CD4-positive, alpha-beta T cell treated with Interleukin-15 for 1 hour (primary cell): ENCODE measurements around the gene ATP13A3.

Source experiments
- DNase-seq: peaks from one replicate; pipeline ENCODE4 v3.0.0-alpha.2; 2020

The ATP13A3 gene

DNA sequence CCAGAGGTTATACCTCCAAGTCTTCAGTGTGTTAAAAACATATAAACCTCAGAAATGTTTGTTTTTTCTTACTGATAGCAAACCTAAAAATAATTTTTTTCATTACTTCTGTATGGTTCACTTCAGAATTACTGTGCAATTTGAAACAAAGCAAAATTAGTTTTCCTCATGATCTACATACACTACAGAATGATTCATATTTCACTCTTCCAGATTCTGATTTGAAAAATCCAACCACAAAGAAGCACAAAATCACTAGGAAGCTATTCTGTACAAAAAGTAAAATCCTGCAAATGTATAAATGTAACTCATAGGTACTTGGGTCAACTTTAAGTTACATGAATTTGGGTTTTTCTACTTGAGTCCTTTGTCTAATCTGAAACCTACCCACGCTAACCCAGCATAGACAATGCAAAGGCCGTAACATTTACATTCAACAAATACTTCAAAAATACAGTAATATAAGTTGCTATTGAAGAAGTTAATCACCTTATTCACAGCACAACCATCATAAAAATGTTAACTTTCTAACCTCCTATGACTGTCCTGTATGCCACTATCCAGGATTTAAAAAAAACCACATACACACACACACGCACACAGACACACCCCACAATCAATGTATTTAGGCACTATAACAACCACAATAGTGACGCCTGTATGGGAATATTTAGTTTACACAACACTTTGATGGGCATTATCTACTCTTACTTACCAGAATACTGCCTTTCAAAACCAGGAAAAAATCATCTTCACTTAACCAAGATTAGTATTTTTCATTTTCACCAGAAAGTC, 11.5 kb downstream of the ATP13A3 start:
- no peak for DNase-seq

DNA sequence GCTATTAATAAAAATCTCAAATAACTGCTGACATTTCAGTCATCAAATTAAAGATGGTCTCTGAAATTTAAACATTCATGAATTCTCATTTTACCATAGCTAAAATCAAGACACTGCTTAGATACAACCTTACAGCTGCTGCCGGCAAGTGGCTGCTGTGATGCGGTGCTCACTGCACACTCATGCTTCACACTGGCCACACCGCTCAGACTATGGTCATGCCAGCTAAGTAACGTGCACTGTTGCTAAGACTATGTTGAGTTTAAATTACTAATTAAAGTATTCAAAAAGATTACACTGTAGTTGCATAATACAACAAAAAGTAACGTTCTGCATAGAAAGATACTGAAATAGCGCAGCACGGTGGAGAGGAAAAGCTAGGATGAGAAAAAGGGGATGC, 12.1 kb downstream of the ATP13A3 start:
- no peak for DNase-seq

DNA sequence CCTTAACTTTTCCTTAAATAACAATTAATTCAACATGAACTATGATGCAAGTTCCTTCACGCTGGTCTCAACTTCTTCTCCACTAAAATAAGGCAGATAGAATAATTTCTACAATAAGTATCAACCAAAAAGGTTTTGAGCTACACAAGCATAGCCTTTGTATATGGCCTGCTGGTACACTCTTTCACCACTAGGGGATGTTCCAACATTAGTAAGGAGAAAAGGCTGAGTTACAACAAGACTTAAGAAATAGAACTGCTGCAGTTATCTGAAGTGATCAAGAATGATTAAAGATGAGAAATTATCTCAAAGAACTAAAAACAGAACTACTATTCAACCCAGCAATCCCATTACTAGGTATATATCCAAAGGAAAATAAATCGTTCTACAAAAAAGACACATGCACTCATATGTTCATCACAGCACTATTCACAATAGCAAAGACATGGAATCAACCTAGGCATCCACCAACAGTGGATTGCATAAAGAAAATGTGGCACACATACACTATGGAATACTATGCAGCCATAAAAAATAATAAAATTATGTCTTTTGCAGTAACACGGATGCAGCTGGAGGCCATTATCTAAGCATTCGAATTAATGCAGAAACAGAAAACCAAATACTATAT, 14.4 kb downstream of the ATP13A3 start:
- DNase-seq = no peak

DNA sequence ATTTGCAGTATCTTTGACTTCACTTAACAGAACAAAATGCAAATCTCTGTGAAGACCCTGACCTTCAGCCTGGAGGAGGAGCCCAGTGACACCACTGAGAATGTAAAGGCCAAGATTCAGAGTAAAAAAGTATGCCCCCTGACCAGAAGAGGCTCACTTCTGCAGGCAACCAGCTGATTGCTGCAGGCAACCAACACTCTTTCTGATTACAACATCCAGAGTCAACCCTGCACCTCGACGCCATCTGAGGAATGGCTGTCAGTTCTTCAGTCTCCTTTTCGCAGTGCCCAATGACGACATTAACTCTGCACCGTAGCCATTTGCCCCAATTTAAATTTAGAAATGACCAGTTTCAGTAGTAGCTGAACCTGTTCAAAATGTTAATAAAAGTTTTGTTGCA, 14.9 kb downstream of the ATP13A3 start:
- no peak for DNase-seq

DNA sequence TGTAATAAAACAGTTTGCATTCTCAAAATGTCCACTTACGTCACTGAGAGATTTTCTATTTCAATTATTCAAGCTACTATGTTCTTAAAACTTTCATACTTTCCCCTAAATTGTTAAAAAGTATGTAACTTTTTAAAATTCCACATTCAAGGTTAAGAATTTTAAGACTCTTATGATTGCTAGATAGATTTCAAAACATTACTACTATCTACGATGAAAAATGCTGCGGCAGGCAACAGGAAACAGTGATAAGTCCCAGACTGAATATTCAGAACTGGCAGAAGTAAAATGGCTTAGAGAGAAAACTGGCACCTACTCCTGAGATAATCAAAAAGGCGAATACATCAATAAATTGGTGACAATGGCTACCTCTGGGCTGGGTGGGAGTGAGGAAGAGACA, 16.2 kb downstream of the ATP13A3 start:
- no peak for DNase-seq

DNA sequence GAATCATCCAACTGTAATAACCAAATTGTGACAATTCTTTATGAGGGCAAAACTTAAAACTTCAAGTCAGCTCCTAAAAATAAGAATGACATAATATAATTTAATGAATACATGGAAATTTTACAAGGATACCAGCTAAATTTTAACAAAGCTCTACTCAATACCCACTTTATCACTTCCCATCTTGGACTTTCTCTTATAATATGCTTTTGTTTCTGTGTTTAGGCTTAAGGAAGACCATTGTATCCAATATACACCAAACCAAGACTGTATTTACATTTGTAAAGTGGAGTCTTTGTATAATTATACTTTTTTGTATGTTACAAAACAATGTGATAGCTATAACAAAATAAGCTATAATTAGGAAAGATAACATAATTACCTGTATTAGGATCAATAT, 16.8 kb downstream of the ATP13A3 start:
- no peak for DNase-seq

DNA sequence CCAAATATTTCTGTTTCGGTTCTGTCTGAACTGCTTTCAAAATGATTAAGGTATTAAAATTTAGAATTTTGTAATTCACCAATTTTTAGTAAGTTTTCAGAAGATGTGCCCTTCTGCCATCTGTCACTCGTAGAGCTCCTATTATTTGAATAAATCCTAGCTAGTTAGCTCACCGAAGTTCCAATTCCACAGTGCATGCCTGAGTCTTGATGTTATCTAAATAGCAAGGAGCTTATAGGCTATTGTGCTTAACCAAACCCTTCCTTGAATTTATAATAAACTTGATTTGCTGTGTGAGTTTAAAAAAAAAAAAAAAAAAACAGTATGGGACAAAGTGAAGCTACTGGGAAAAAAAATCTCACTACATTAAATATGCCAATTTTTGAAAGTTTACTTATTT, 18.7 kb downstream of the ATP13A3 start:
- no peak for DNase-seq

DNA sequence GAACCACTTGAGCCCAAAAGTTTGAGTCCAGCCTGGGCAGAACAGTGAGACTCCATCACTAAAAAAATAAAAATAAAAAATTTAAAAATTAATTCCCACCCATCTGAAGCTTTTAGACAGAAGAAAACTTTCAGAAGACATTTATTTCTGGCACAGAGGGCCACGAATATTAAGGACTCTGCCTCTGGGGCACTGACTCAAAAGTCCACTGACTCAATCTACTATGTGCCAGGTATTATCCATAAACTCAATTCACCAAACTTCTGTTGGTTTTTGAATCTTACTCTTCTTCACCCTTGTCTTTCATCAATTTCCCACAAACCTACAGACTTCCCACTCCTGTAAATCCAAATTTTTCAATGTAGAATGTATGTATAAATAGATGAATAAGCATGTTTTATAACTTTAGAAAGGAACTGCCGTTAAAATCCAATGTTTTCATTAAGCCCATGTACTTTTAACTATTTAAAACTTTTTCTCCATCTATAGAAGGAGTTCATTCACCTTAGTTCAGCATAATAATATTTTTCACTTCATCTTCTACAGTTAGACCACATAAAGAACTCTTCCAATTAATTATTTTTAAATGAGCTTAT, 19.9 kb downstream of the ATP13A3 start:
- DNase-seq = no peak

DNA sequence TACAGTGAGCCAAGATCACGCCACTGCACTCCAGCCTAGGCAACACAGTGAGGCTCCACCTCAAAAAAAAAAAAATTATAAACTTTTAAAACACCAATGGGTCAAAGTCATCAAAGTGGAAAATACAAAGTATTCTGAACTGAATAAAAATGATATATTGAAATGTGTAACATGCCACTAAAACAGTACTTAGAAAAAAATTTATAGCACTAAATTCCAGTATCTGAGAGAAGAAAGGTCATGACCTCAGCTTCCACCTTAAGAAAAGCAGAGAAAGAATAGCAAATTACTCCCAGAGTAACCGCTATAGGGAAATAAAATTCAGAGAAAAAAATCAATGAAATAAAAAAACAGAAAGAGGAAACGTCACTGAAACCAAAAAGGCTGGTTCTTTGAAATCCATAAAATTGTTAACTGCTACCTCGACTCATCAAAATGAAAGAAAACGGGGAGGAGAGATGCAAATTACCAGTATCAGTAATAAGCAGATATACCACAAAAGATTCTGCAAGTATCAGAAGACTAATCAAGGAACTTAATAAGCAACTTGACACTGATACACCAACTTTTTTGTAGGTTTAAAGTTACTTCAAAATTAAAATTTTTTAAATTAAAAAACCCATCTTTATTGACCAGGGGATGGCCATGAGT, 20.8 kb downstream of the ATP13A3 start:
- DNase-seq = no peak

DNA sequence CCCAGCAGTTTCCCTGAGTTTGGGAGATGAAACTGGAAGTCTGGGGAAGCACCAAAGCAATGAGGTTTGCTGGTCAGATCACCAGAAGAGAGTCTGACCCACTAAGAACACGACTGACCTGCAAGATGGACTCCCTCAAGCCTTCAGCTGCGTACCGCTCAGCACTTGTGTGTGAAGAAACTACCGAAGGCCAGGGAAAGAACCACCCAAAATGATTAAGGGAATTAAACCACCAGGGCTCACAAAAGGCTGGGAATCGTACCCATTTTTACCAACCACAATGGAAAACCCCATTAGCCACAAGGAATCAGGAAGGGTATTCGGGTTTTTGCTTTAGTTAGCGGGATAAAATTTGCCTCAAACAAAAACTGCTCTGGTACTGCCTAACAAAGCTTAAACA, 21.6 kb downstream of the ATP13A3 start:
- DNase-seq = no peak

DNA sequence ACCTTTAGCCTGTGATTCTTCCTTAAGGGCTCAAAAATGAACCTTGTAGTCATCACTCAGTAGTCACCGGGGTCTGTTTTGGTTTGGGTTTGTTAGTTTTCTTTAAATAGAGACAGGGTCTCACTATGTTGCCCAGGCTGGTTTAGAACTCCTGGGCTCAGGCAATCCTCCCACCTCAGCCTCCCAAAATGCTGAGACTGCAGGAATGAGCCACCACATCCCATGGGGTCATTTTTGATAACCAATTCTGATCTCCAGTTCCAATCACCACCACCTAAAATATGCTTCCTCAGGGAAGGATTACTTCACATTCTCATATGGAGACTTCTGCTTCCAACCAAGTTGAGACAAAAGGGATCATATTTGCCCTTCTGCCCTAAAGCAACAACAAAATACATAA, 22.1 kb downstream of the ATP13A3 start:
- DNase-seq = no peak

DNA sequence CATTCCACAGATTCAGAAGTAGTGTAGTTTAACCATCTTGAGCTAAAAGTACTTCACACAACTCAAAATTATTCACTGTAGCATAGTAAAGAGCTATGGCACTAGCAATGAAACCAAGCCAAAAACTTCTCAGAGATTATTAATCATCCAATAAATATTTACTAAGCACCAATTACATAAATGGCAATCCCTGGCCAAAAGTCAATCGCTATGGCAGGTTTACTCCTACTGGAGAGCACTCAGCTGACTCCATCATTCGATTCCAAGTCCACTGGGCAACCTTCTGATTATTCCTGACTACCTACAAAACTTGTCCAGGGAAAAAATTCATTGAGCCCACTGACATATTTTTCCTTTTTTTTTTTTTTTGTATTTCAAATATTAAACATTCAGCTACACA, 23.9 kb downstream of the ATP13A3 start:
- no peak for DNase-seq

DNA sequence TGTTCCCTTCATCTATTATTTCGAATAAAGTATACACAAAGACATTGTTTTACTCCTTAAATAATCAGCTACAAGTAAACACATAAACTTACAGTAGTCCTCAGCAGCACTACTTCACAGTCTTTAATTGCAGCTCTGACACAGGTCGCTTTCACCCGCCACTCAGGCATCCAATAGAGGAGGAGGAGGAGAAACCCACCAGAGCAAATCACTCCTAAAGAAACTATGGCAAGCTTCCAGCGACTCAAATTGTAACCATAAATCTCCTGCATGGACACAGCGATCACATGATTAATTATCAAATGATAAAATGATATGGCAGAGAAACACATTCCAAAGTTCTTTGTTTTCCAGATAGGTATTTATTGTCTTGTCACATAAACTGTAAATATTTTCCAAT, 26.2 kb downstream of the ATP13A3 start:
- DNase-seq = no peak

DNA sequence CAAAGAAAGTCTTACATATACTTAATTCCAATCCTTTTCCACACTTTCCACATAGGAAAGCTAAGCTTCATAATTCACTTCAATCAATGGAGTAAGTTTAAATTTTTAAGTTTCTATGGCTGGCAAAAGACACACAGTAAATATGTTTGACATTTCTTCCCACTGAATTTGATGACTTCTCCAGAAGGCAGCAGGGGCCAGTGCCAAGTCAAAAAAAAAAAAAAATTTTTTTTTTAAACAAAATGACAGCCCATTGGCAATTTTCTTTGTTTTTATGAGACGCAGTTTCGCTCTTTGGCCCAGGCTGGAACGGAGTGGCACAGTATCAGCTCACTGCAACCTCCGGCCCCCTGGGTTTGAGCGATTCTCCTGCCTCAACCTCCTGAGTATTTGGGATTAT, 28.7 kb downstream of the ATP13A3 start:
- DNase-seq = no peak

DNA sequence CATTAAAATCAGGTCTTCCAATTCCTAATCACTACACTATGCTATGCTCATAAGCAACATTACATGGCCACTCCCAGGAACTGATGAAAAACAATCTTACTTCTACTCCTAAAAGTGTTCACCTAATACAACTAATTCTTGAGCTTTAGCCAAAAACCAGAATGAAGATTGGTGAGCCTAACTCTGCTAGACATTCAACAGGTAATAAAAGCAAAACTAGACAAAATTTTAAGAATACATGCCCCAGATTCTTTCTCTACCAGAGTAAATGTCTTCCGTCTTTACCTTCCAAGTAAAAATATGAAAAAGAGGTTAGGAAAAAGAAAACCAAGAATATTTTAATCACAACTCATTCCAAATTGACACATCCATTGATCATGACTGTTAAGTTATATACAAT, 31.3 kb downstream of the ATP13A3 start:
- no peak for DNase-seq

DNA sequence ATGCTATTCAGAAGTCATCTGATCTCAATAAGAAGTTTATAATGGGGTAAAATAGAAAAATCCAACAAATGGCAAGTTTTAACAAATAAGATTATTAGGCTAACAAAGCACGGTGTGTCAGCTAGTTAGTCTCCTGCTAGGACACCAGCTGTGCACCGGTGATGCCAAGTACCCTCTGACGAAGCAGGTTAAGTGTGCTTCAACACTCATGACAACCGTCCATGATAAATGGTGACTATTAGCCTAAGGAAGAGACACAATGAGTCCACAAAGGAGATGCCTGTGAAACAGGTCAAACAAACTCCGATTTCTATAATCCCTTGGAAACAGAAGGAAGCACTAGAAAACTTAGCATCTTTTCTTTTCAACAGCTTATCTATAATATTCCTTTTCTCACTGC, 36.5 kb downstream of the ATP13A3 start:
- no peak for DNase-seq

DNA sequence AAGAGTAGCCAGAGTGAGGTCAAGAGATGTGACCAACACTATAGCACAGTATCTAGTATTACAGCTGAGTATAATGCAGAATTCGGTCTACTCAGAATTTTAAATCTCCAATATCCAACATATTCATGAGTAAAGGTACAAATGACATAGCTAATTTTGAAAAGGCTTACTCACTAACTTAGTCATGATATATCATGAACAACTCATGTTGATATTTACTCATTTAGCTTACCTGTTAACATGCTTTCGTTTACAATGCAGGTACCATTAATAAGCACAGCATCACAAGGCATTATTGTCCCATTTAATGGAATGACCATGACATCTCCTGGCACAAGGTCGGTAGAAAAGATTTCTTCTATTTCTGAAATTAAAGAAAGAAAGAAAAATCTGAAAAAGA, 36.9 kb downstream of the ATP13A3 start:
- DNase-seq = no peak

DNA sequence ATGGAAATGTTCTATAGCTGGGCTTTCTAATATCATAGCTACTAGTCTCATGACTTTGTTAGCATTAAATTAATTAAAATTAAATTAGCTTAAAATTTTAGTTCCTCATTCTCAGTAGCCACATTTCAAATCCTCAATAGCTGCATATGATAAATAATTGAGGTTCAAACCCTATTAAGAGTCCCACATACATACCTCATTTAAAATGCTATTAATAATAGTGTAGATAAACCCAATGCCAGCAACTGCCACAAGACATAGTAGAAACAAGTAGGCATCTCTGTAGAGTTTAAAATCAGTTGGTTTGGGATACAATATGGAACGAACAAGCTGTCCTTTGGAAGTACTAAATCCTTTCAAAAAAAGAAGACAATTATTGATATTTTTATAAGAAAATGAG, 39.1 kb downstream of the ATP13A3 start:
- no peak for DNase-seq

DNA sequence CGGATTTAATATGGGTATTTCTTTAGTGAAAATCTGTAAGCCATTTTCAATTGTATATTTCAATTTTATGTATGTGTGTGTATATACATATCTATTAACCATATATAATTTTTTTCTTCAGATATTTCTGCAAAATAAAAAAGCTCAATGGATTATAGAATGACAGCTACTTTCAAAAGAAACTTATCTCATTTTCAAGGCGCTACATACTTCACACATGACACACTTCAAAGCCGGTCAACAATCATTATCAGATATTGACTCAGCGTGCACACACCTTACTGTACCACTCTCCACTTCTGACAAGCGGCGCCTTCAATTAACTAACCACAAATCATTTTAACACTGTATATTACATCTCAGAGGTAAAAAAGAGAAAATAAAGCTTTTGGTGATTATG, 39.6 kb downstream of the ATP13A3 start:
- DNase-seq = no peak

DNA sequence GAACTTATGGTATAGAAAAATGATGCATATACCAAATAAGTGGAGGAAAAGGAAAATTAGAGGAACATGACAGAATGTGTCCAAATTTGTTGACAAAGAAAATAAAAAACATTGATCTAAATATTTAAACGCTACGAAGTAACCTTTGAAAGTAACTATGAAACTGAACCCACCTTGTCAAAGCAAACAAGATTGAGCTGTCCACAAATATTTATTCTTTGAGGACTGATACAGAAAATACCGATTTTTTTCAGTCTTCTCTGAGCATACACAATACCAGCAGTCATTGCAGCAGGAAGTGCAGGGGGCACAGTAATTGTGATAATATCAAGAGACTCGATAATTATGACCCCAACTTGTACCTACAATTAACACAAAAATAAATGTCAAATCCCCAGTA, 40.0 kb downstream of the ATP13A3 start:
- DNase-seq = no peak

DNA sequence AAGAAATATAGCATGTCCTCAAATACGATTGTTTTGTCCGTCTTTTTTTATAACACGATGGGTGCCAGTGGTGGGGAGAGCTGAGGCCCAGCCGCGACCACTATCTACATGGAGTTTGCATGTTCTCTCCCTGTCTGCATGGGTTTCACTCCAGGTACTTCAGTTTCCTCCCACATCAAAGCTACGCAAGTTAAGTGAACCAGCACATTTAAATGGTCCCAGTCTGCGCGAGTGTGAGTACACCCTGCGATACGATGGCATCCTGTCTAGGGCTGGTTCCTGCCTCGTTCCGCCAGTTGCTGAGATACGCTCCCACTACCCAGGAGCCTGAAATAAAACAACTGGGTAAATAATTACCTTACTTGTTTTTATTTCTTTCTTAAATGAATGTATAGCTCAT, 40.6 kb downstream of the ATP13A3 start:
- no peak for DNase-seq

DNA sequence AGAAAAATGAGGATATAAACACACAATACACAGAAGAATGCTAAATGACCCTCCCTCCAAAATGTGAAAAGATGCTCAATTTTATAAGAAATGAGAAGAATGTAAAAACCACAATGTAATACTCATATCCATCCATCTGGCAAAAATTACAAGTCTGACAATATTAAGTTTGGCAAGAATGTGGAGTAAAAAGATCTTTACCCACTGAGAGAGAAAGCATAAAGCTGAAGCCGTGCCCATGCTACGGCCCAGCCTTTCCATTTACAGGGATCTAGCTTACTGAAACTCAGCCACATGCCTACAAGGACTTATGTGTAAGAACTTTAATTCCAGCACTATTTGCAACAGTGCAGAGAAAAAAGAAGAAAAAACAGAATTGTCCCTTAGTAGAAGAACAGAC, 42.9 kb downstream of the ATP13A3 start:
- DNase-seq = no peak

DNA sequence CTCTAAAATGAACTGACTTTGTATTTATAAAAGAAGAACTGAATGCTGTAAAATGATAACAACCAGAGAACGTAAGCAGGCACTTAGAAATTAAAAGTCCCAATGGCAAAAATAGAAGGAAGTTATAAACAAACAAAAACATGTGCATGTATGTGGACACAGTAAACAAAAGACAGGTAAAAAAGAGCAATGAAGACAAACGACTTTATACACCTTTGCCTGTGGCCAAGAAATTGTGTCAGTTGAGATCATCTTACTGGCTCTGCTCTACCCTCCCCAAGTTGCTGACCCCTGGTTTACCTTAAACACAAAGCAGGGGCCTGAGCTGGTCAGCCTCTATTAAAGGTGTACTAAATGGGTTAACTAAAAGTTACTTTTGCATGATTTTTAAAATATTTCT, 46.0 kb downstream of the ATP13A3 start:
- DNase-seq = no peak
